GM18526 (cell line): ENCODE measurements around the gene TTC31.
A peak's percentile ranks its signal among the peaks of the same experiment; 100 is the strongest.

Experiments used
- POLR2A ChIP-seq: IDR thresholded peaks from 3 replicates; pipeline ENCODE4 v1.6.1; 2011; ENCODE audit not compliant: insufficient read length; ENCODE audit errors: extremely low read depth

The TTC31 gene

GRCh38 chr2:74482801-74483674 lies at the start of gene TTC31, which contains the start of gene CCDC142:
TTC31 (plus strand) TSS chr2:74483081; CDS start chr2:74483096, 15 bp downstream.
CCDC142 (minus strand) TSS chr2:74482998; CDS start chr2:74482837, 161 bp downstream.
- peak; percentile 79 for TF ChIP-seq POLR2A

DNA sequence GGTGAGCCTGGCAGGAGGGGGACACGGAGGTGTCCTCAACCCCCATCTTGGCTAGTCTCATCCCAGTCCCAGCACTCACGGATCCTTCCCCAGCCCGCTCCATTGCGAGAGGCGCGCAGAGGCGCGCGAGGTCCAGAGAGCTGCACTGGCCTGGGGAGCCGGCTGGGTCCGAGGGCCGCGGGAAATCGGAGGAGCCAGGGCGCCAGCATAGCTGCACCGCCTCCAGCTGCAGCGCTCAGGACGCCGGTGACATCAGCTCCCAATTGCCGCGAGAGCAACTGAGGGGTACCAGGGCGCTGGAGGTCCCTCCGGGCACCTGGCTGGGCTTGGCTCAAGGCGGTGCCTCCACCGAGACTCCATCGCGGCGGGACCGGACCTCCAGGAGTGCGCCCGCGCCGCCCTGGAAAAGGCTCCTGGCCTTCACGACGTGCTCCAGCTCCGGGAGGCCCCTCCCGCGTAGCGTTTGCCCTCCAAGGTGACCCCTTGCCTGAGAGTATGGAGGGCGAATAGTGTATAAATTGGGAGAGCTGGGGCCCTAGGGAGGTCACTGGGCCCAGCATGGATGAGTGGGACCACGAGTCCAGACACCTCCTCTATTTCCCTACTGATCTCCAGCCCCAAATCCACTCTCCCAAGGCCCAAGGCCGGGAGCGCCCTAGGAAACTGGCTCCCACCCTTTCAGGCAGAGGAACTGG lies 46.6 kb upstream of the TTC31 start:
- no peak for TF ChIP-seq POLR2A

DNA sequence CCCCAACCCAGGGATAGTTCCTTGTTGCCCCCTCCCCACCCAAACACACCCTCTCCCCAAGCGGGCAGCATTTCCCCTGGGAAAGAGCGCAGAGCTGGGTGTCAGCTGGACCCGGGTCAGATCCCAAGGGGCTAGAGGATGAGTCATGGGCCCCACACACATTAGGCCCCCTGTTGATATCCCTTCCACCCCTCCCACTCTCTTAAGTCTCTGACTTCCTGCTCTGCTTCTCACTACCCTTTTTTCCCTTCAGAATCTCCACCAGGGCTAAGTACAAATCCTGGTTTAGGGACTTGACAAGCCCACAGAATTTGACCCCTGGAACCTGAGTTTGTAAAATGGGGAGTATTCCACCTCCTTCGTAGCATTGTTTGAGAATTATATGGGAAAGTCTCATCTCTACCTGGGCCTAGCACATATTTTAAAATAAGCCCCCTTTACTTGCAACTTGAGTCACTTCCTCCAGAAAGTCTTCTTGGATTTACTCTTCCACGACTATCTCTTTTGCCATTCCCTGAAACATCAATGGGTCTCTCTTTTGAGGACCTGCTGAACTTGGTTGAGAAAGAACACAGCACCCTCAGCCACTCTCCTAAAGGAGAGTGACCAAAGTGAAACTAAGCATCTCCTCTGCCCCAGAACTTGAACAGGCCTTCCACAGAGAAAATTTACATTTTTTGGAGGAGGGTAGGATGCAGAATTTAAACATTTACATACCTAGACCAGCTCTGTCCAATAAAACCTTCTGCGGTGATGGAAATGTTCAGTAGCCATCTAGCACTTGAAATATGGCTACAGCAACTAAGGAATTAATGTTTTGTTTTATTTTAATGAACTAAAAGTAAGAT lies 45.8 kb upstream of the TTC31 start:
- no peak for TF ChIP-seq POLR2A

GRCh38 chr2:74438248-74438647 lies 44.6 kb upstream of the TTC31 start:
- TF ChIP-seq POLR2A, result no peak

- TF ChIP-seq POLR2A, result no peak
Observed at GRCh38 chr2:74439373-74439772, 43.5 kb upstream of the TTC31 start.

DNA sequence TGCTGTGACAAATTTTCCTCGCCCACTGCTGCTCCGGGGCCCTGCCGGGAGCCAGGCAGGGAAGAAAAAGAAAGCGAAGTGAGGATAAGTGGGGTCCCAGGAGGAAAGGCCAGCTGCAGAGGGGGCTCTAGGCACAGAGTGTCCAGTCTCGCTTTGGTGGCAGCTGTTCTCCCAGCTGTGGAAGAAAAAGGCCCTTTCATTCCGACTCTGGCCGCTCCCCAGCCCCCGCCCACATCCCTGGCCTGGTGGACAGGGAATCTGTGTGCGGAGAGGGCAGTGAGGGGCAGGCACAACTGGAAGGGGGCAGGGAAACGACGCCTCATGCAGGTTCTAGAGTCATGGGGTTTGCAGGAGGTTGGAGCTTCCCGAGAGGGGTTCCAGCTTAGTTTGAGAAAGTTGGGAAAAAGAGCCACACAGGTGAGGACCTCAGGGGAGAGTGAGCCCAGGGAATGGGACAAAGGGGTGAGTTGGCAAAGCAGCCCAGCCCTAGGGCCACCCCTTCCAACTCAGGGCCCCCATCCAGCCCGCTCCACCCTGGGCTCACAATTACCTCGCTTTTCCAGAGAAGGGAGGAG lies 43.0 kb upstream of the TTC31 start:
- no peak for TF ChIP-seq POLR2A

GRCh38 chr2:74440378-74441169 lies 42.3 kb upstream of the TTC31 start:
- TF ChIP-seq POLR2A, result peak; percentile 39

GRCh38 chr2:74441170-74441689 lies 41.7 kb upstream of the TTC31 start:
- no peak for TF ChIP-seq POLR2A

GRCh38 chr2:74441690-74442482 lies 41.0 kb upstream of the TTC31 start, which contains the start of gene RTKN:
RTKN (minus strand) TSS chr2:74441937; CDS start chr2:74441816, 121 bp downstream.
- peak; percentile 36 for TF ChIP-seq POLR2A

- no peak for TF ChIP-seq POLR2A
Observed at GRCh38 chr2:74444498-74445318, 38.2 kb upstream of the TTC31 start.

DNA sequence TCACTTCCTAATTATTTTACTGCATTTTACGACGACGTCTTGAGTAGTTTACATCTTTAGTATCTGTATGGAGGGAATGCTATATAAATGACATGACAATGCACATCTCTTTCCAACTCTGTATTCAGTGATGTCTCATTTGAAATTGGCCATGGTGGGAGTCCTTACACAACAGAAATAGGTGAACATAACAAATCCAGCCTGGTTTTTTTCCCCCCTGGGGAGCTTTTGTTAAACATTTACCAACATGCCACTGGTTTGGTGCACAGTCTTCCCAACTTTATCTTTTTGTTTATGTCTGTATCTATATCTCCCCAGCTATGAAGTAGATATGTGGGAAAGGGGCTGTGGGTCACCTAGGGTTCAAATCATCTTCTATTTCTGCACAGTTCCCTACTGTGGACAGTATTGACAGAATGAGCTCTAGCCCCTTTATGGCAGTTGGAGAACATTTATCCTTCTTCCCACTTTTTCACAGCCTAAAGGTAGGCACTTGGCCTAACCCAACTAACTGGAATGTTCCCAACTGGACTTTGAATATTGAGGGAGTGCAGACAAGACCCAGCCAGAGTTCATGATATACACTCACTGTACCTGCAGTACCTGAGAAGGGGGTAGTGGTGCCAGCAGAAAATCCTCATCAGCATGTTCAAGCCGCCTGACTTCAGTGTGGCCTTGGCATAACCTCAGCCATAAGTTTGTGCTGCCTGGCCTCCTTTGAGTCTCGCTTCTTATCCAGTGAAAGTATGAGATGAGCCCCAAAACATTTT lies 35.5 kb upstream of the TTC31 start:
- no peak for TF ChIP-seq POLR2A

GRCh38 chr2:74448771-74449170 lies 34.1 kb upstream of the TTC31 start:
- no peak for TF ChIP-seq POLR2A
